ENCODE results near the gene WDR44.
"Not testable (repeated sequence)": the region's sequence is repeated elsewhere in the genome, so short reads cannot be mapped to it uniquely, and the experiment has no call there.

The WDR44 gene

DNA sequence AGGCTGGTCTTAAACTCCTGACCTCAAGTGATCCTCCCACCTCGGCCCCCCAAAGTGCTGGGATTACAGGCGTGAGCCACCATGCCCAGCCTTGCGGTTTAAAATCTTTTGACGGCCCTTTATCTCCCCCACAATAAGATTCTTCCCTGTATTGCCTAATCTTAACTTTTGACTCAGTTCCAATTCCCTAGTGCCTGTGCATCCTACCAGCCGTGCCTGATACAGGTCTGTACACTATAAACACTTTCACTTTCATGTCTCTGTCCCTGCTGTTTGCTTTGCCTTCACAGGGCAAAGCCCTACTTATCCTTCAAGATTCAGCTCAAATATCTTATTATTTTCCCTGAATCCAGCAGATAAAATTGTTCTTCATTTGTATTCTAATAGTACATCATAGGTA is 74.6 kb downstream of the WDR44 start:
- Histone ChIP-seq H3K9ac (ENCODE audit: low read depth in 1 of 2, low read length in 2 of 2) (no peak overlapping the region), H3K9me3 (ENCODE audit: control insufficient read depth in 1 of 2, low read length in 2 of 2) (no peaks in the 10 kb centered on the region), H3K4me1 (ENCODE audit: control insufficient read depth in 1 of 2, insufficient read depth in 2 of 2, low read length in 2 of 2) (no peaks in the 10 kb centered on the region), H3K4me3 (ENCODE audit: low read depth in 1 of 2, low read length in 2 of 2) (no peak overlapping the region), H3K27ac (ENCODE audit: low read depth, low read length) (no peak overlapping the region), H3K36me3 (ENCODE audit: control insufficient read depth in 1 of 2, insufficient read depth in 2 of 2, low read length in 2 of 2) (no peaks in the 10 kb centered on the region), H3K27me3 (ENCODE audit: control insufficient read depth in 1 of 2, insufficient read depth in 2 of 2, low read length in 2 of 2) (no peaks in the 10 kb centered on the region)

DNA sequence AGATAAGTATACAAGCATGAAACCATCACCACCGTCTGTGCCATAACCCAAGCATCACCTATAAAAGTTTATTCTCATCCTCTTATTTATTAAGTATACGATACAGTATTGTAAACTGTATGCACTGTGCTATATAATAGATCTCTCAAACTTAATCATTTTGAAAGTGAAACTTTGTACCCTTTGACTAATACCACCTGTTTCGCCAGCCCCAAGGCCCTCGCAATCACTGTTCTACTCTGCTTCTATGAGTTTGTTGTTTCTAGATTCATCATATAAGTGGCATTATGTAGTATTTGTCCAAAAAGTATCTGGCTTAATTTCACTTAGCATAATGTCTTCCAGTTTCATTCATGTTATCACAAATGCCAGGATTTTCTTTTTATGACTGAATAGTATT is 77.7 kb downstream of the WDR44 start:
- H3K27ac ChIP-seq (ENCODE audit: low read depth, low read length): no peak overlapping the region
- no peaks in the 10 kb centered on the region for H3K36me3 ChIP-seq (ENCODE audit: control insufficient read depth in 1 of 2, insufficient read depth in 2 of 2, low read length in 2 of 2)
- H3K4me1 ChIP-seq (ENCODE audit: control insufficient read depth in 1 of 2, insufficient read depth in 2 of 2, low read length in 2 of 2): no peaks in the 10 kb centered on the region
- no peak overlapping the region for H3K9ac ChIP-seq (ENCODE audit: low read depth in 1 of 2, low read length in 2 of 2)
- H3K27me3 ChIP-seq (ENCODE audit: control insufficient read depth in 1 of 2, insufficient read depth in 2 of 2, low read length in 2 of 2): no peaks in the 10 kb centered on the region
- no peaks in the 10 kb centered on the region for H3K9me3 ChIP-seq (ENCODE audit: control insufficient read depth in 1 of 2, low read length in 2 of 2)
- H3K4me3 ChIP-seq (ENCODE audit: low read depth in 1 of 2, low read length in 2 of 2): no peak overlapping the region

DNA sequence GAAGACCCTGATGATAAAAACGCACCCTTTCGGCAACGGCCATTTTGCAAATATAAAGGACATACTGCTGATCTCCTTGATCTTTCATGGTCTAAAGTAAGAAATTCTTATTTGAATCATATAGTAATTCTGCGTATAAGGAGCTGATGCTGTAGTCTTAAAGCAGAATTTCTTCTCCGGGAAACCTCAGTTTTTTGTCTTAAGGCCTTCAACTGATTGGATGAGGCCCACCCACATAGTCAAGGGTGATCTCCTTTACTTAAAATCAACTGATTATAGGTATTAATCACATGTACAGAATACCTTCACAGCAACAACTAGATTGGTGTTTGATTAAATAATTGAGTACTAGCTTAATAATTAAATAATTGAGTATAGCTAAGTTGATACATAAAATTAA is 86.9 kb downstream of the WDR44 start:
- Histone ChIP-seq H3K4me3 (ENCODE audit: low read depth in 1 of 2, low read length in 2 of 2) (no peak overlapping the region), H3K9me3 (ENCODE audit: control insufficient read depth in 1 of 2, low read length in 2 of 2) (no peaks in the 10 kb centered on the region), H3K27me3 (ENCODE audit: control insufficient read depth in 1 of 2, insufficient read depth in 2 of 2, low read length in 2 of 2) (no peaks in the 10 kb centered on the region), H3K27ac (ENCODE audit: low read depth, low read length) (no peak overlapping the region), H3K36me3 (ENCODE audit: control insufficient read depth in 1 of 2, insufficient read depth in 2 of 2, low read length in 2 of 2) (peaks cover 7 to 18% of the 10 kb centered on the region in 2 donors), H3K9ac (ENCODE audit: low read depth in 1 of 2, low read length in 2 of 2) (no peak overlapping the region), H3K4me1 (ENCODE audit: control insufficient read depth in 1 of 2, insufficient read depth in 2 of 2, low read length in 2 of 2) (no peaks in the 10 kb centered on the region)

DNA sequence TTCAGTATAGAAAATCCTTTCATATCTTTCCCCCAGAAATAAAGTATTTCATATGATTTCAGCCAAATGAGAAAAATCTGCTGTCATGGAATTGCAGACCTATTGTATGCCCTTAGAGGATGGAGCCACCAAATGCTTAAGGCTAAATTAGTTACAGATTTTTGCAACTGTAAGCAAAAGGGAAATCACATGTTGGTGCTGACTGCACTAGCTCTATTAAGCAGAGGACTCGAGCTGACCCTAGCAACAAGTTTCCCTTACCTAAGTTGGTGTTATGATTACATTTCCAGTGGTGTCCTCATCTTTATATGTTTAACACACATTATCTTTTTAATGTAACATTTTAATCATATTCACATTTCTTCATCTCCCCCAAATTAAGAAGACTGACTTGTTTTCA is 91.4 kb downstream of the WDR44 start:
- Histone ChIP-seq H3K4me3 (ENCODE audit: low read depth in 1 of 2, low read length in 2 of 2) (no peak overlapping the region), H3K9ac (ENCODE audit: low read depth in 1 of 2, low read length in 2 of 2) (no peak overlapping the region), H3K36me3 (ENCODE audit: control insufficient read depth in 1 of 2, insufficient read depth in 2 of 2, low read length in 2 of 2) (peaks cover 4 to 20% of the 10 kb centered on the region in 2 donors)

DNA sequence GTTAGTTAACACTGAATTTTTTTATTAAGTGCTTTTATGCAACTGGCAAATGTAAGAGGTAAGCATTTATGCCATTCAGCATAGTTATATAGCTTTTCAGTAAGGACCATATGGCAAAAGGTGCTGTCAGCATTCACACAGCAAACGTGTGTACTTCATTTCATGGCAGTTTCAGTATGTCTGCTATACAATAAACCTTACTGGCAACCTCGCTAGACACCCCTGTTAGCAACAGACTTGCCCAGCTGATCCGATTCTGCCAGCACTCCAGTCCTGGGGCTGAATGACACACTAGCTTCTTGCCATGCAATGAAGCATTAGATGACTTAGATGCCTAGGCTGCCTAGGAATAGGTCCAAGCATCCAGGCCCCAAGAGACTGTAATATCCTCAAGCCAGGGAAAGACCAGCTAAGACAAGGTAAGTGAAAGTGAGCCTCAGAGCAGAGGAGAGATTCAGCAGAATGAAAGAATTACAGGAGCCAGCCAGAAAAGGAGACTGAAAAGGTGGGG is 102.4 kb downstream of the WDR44 start:
- H3K9me3 ChIP-seq (ENCODE audit: control insufficient read depth in 1 of 2, low read length in 2 of 2): no peaks in the 10 kb centered on the region
- H3K4me1 ChIP-seq (ENCODE audit: control insufficient read depth in 1 of 2, insufficient read depth in 2 of 2, low read length in 2 of 2): no peaks in the 10 kb centered on the region
- H3K4me3 ChIP-seq (ENCODE audit: low read depth in 1 of 2, low read length in 2 of 2): no peak overlapping the region
- no peak overlapping the region for H3K9ac ChIP-seq (ENCODE audit: low read depth in 1 of 2, low read length in 2 of 2)
- no peak overlapping the region for H3K27ac ChIP-seq (ENCODE audit: low read depth, low read length)
- H3K27me3 ChIP-seq (ENCODE audit: control insufficient read depth in 1 of 2, insufficient read depth in 2 of 2, low read length in 2 of 2): no peaks in the 10 kb centered on the region
- peaks cover 0 to 18% of the 10 kb centered on the region in 2 donors for H3K36me3 ChIP-seq (ENCODE audit: control insufficient read depth in 1 of 2, insufficient read depth in 2 of 2, low read length in 2 of 2)

More for the DNA sequence above, 91.4 kb downstream of the WDR44 start:
- no peaks in the 10 kb centered on the region for H3K9me3 ChIP-seq (ENCODE audit: control insufficient read depth in 1 of 2, low read length in 2 of 2)
- H3K27ac ChIP-seq (ENCODE audit: low read depth, low read length): no peak overlapping the region
- H3K4me1 ChIP-seq (ENCODE audit: control insufficient read depth in 1 of 2, insufficient read depth in 2 of 2, low read length in 2 of 2): no peaks in the 10 kb centered on the region
- no peaks in the 10 kb centered on the region for H3K27me3 ChIP-seq (ENCODE audit: control insufficient read depth in 1 of 2, insufficient read depth in 2 of 2, low read length in 2 of 2)

DNA sequence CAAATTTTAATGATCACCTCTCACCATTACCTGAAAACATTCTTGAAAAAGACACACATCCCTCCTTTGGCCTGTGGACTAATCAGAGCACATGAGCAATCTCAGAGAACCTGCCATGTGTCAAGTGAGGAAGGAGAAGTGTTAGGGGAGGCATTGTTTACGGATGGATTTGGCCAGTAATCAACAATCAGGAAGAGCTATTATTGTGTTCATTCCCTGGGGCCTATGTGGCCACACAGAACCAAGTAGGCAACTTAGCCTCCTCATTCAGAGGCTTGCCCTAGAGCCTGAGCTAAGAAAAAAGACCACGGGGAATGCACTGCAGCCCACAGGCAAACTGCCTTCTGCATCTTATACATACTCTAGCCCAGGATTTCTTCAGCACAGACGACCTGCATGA is 109.1 kb downstream of the WDR44 start:
- Histone ChIP-seq H3K9me3 (ENCODE audit: control insufficient read depth in 1 of 2, low read length in 2 of 2) (no peaks in the 10 kb centered on the region), H3K4me1 (ENCODE audit: control insufficient read depth in 1 of 2, insufficient read depth in 2 of 2, low read length in 2 of 2) (no peaks in the 10 kb centered on the region), H3K27me3 (ENCODE audit: control insufficient read depth in 1 of 2, insufficient read depth in 2 of 2, low read length in 2 of 2) (no peaks in the 10 kb centered on the region)

DNA sequence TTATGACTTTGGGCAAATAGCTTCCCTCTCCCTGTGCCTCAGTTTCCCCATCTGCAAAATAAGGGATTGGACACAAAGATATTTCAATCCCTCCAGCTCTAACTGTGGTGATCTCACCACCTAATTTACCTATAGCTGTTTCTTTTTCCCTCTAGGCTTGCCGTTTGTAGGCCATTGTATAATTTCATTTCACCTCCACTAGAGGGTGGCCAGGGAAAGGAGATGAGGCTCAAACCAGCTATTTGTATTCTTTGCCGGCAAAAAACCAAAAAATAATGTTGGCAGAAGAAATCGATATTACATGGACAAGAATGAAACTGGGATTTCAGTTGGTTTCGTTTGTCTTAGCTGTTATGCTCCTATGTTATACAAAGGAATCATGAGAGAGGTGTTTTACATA is 113.6 kb downstream of the WDR44 start:
- H3K27ac ChIP-seq (ENCODE audit: low read depth, low read length): no peak overlapping the region
- no peaks in the 10 kb centered on the region for H3K9me3 ChIP-seq (ENCODE audit: control insufficient read depth in 1 of 2, low read length in 2 of 2)
- H3K4me3 ChIP-seq (ENCODE audit: low read depth in 1 of 2, low read length in 2 of 2): no peak overlapping the region
- no peaks in the 10 kb centered on the region for H3K4me1 ChIP-seq (ENCODE audit: control insufficient read depth in 1 of 2, insufficient read depth in 2 of 2, low read length in 2 of 2)
- no peak overlapping the region for H3K9ac ChIP-seq (ENCODE audit: low read depth in 1 of 2, low read length in 2 of 2)
- no peaks in the 10 kb centered on the region for H3K27me3 ChIP-seq (ENCODE audit: control insufficient read depth in 1 of 2, insufficient read depth in 2 of 2, low read length in 2 of 2)
- H3K36me3 ChIP-seq (ENCODE audit: control insufficient read depth in 1 of 2, insufficient read depth in 2 of 2, low read length in 2 of 2): no peaks in the 10 kb centered on the region

More for the DNA sequence above, 109.1 kb downstream of the WDR44 start:
- Histone ChIP-seq H3K4me3 (ENCODE audit: low read depth in 1 of 2, low read length in 2 of 2) (no peak overlapping the region), H3K27ac (ENCODE audit: low read depth, low read length) (no peak overlapping the region), H3K36me3 (ENCODE audit: control insufficient read depth in 1 of 2, insufficient read depth in 2 of 2, low read length in 2 of 2) (peaks cover 0 to 6% of the 10 kb centered on the region in 2 donors), H3K9ac (ENCODE audit: low read depth in 1 of 2, low read length in 2 of 2) (no peak overlapping the region)

DNA sequence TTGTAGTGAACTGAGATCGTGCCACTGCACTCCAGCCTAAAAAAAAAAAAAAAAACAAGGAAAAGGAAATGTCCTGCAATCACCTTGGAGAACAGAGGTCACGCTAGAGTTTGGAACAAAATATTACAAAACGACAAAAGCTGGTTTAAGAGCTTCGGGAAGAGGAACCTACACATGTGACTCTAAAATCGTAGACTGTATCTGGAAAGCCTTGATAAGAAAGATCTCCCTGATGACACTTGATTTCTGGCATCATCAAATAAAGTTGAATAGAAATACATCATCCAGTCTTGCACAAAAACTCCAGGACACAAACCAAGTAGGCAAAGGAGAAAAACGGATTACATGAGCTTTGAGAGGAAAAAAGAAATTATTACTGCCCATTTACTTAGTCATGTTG is 118.6 kb downstream of the WDR44 start:
- no peak overlapping the region for H3K4me3 ChIP-seq (ENCODE audit: low read depth in 1 of 2, low read length in 2 of 2)
- no peaks in the 10 kb centered on the region for H3K4me1 ChIP-seq (ENCODE audit: control insufficient read depth in 1 of 2, insufficient read depth in 2 of 2, low read length in 2 of 2)
- H3K9ac ChIP-seq (ENCODE audit: low read depth in 1 of 2, low read length in 2 of 2): no peak overlapping the region
- H3K27ac ChIP-seq (ENCODE audit: low read depth, low read length): no peak overlapping the region
- no peaks in the 10 kb centered on the region for H3K9me3 ChIP-seq (ENCODE audit: control insufficient read depth in 1 of 2, low read length in 2 of 2)
- H3K36me3 ChIP-seq (ENCODE audit: control insufficient read depth in 1 of 2, insufficient read depth in 2 of 2, low read length in 2 of 2): no peaks in the 10 kb centered on the region
- H3K27me3 ChIP-seq (ENCODE audit: control insufficient read depth in 1 of 2, insufficient read depth in 2 of 2, low read length in 2 of 2): no peaks in the 10 kb centered on the region

DNA sequence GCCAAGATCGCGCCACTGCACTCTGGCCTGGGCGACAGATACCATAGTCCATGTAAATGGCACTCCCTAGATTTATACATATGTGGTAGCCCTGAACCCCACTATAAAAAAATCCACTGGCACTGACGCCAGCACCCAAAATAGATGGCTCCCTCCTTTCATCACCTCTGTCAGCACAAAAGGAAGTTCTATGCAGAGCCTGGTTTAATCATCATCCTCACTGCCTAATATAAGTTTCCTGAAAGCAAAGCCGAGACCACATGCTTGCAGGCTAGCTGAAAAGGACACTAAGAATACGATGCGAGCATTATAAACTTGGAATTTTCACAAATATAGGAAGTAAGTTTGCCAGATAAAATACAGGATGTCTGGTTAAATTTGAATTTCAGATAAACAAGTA is 122.2 kb downstream of the WDR44 start:
- Histone ChIP-seq H3K9me3 (ENCODE audit: control insufficient read depth in 1 of 2, low read length in 2 of 2) (peaks cover 0 to 3% of the 10 kb centered on the region in 2 donors), H3K27me3 (ENCODE audit: control insufficient read depth in 1 of 2, insufficient read depth in 2 of 2, low read length in 2 of 2) (no peaks in the 10 kb centered on the region), H3K27ac (ENCODE audit: low read depth, low read length) (no peak overlapping the region), H3K9ac (ENCODE audit: low read depth in 1 of 2, low read length in 2 of 2) (no peak overlapping the region), H3K4me1 (ENCODE audit: control insufficient read depth in 1 of 2, insufficient read depth in 2 of 2, low read length in 2 of 2) (no peaks in the 10 kb centered on the region), H3K4me3 (ENCODE audit: low read depth in 1 of 2, low read length in 2 of 2) (no peak overlapping the region), H3K36me3 (ENCODE audit: control insufficient read depth in 1 of 2, insufficient read depth in 2 of 2, low read length in 2 of 2) (no peaks in the 10 kb centered on the region)

DNA sequence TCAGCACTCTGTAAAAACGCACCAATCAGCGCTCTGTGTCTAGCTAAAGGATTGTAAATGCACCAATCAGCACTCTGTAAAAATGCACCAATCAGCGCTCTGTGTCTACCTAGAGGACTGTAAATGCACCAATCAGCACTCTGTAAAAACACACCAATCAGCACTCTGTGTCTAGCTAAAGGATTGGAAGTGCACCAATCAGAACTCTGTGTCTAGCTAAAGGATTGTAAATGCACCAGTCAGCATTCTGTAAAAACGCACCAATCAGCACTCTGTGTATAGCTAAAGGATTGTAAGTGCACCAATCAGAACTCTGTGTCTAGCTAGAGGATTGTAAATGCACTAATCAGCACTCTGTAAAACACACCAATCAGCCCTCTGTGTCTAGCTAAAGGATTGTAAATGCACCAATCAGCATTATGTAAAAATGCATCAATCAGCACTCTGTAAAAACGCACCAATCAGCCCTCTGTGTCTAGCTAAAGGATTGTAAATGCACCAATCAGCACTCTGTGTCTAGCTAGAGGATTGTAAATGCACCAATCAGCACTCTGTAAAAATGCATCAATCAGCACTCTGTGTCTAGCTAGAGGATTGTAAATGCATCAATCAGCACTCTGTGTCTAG is 124.9 kb downstream of the WDR44 start:
- not testable (repeated sequence) for H3K27ac ChIP-seq (ENCODE audit: low read depth, low read length)

More for the DNA sequence above, 124.9 kb downstream of the WDR44 start:
- not testable (repeated sequence) for H3K9me3 ChIP-seq (ENCODE audit: control insufficient read depth in 1 of 2, low read length in 2 of 2); H3K4me1 ChIP-seq (ENCODE audit: control insufficient read depth in 1 of 2, insufficient read depth in 2 of 2, low read length in 2 of 2); H3K27me3 ChIP-seq (ENCODE audit: control insufficient read depth in 1 of 2, insufficient read depth in 2 of 2, low read length in 2 of 2); H3K9ac ChIP-seq (ENCODE audit: low read depth in 1 of 2, low read length in 2 of 2); H3K4me3 ChIP-seq (ENCODE audit: low read depth in 1 of 2, low read length in 2 of 2); H3K36me3 ChIP-seq (ENCODE audit: control insufficient read depth in 1 of 2, insufficient read depth in 2 of 2, low read length in 2 of 2)

Data from duodenal mucosa (tissue), 2 donors.